Endothelial cell of umbilical vein (primary cell): ENCODE measurements around the gene CHST8. TPM values are rescaled to one million over a fixed set of nuclear protein-coding genes. Genes with fewer than 3 reads are reported as not detected.

Source experiments
- BruUV-seq: library from RNA; stranded (reverse); fragments of 400-500 nt; replicated peaks from 2 replicates; lab custom pipeline; 2021; lab: Mats Ljungman, UMichigan
- CTCF ChIA-PET: fragments of 300-600, 350-600 bp; sonication (Branson Sonifier 250); formaldehyde crosslinking; loops from one replicate; lab custom pipeline; 2021; ENCODE audit warnings: antibody characterized with exemption, inconsistent platforms; lab: Charles Lee
- POLR2A ChIA-PET: fragments of 300-600, 350-600 bp; sonication (Branson Sonifier 250); formaldehyde crosslinking; loops from one replicate; lab custom pipeline; 2021; ENCODE audit warnings: antibody characterized with exemption, inconsistent platforms; lab: Charles Lee
- DNase-seq: peaks from one replicate; pipeline ENCODE4 v3.0.0-alpha.2; 2011; ENCODE audit warnings: low read depth, low spot score
- FAIRE-seq: peaks from 2 replicates; lab custom pipeline; 2011; peaks lifted over from hg19 to GRCh38; lab: Jason Lieb, UNC
- H2AFZ ChIP-seq: 2 replicates; pipeline ENCODE4 v1.6.0; 2012; ENCODE audit warnings: low read depth, low read length, control low read depth, inconsistent platforms
- H3K27ac ChIP-seq: 2 replicates; pipeline ENCODE4 v1.5.1; 2011; ENCODE audit warnings: low read depth, mild to moderate bottlenecking, control low read depth, low read length, moderate library complexity; ENCODE audit not compliant: insufficient read depth
- H3K27me3 ChIP-seq, 2 experiments: 2 replicates each; pipeline versions ENCODE4 v1.6.0 to v1.6.1; 2011; ENCODE audit warnings: low read length in 2 of 2, mixed read lengths in 1 of 2; ENCODE audit not compliant: control insufficient read depth in 2 of 2, insufficient read depth in 2 of 2
- H3K36me3 ChIP-seq, 2 experiments: 2 replicates in 1 of 2; 3 replicates in 1 of 2; pipeline ENCODE4 v1.5.1; 2011; ENCODE audit warnings: low read length in 2 of 2, mild to moderate bottlenecking in 1 of 2, moderate library complexity in 1 of 2; ENCODE audit not compliant: control insufficient read depth in 2 of 2, insufficient read depth in 2 of 2; ENCODE audit errors: extremely low read depth in 1 of 2
- H3K4me1 ChIP-seq: 3 replicates; pipeline ENCODE4 v1.5.1; 2011; ENCODE audit warnings: mild to moderate bottlenecking, low read length; ENCODE audit not compliant: control insufficient read depth, insufficient read depth; ENCODE audit errors: extremely low read depth
- H3K4me2 ChIP-seq: 2 replicates; pipeline ENCODE4 v1.6.1; 2011; ENCODE audit warnings: low read length, control low read depth, mixed read lengths; ENCODE audit not compliant: insufficient read depth
- H3K4me3 ChIP-seq, 3 experiments: fragments of 200-600 bp in 1 of 3; sonication (generic), shearing (Covaris generic) in 1 of 3; replicated peaks in 1 of 3; 2 replicates each; pipeline ENCODE4 v1.5.1; 2011 to 2016; ENCODE audit warnings: control low read depth in 3 of 3, low read length in 3 of 3, mild to moderate bottlenecking in 2 of 3, inconsistent platforms in 1 of 3, low read depth in 1 of 3, moderate library complexity in 1 of 3; ENCODE audit not compliant: insufficient read depth in 1 of 3
- H3K79me2 ChIP-seq: 2 replicates; pipeline ENCODE4 v1.6.0; 2012; ENCODE audit warnings: low read length, inconsistent platforms; ENCODE audit not compliant: control insufficient read depth, insufficient read depth
- H3K9ac ChIP-seq: replicated peaks from 2 replicates; pipeline ENCODE3; 2011; ENCODE audit warnings: low read length, control low read depth; ENCODE audit not compliant: insufficient read depth; ENCODE audit errors: extremely low read depth
- H3K9me1 ChIP-seq: replicated peaks from 3 replicates; pipeline ENCODE4 v1.6.0; 2011; ENCODE audit warnings: mild to moderate bottlenecking, low read length; ENCODE audit not compliant: control insufficient read depth, insufficient read depth; ENCODE audit errors: extremely low read depth
- H3K9me3 ChIP-seq: replicated peaks from 2 replicates; pipeline ENCODE4 v1.5.1; 2012; ENCODE audit warnings: low read length, inconsistent platforms; ENCODE audit not compliant: control insufficient read depth, insufficient read depth
- H4K20me1 ChIP-seq: replicated peaks from 2 replicates; pipeline ENCODE3; 2011; ENCODE audit warnings: mild to moderate bottlenecking, low read length; ENCODE audit not compliant: control insufficient read depth, insufficient read depth; ENCODE audit errors: extremely low read depth
- CTCF ChIP-seq, 2 donors: IDR thresholded peaks; 1 replicate in 1 of 2; 2 replicates in 1 of 2; pipeline ENCODE4 v1.5.1; 2011; ENCODE audit warnings: low read length in 2 of 2, mild to moderate bottlenecking in 2 of 2, moderate library complexity in 2 of 2, control low read depth in 1 of 2, inconsistent platforms in 1 of 2, low read depth in 1 of 2; ENCODE audit not compliant: insufficient read depth in 1 of 2; ENCODE audit errors: extremely low read depth in 1 of 2
- EZH2 ChIP-seq: IDR thresholded peaks from 2 replicates; pipeline ENCODE4 v1.6.1; 2012; ENCODE audit warnings: borderline replicate concordance, low read depth, mild to moderate bottlenecking, moderate library complexity, low read length, inconsistent platforms; ENCODE audit not compliant: severe bottlenecking
- FOS ChIP-seq: IDR thresholded peaks from 2 replicates; pipeline ENCODE4 v1.6.1; 2011; ENCODE audit warnings: mild to moderate bottlenecking, low read length, moderate library complexity, borderline replicate concordance; ENCODE audit not compliant: insufficient read depth
- GATA2 ChIP-seq: IDR thresholded peaks from 2 replicates; pipeline ENCODE4 v1.7.0; 2011; ENCODE audit warnings: low read depth, mild to moderate bottlenecking, moderate library complexity, mixed read lengths, low read length; ENCODE audit not compliant: insufficient read length, insufficient read depth
- JUN ChIP-seq: IDR thresholded peaks from 2 replicates; pipeline ENCODE4 v1.6.1; 2011; ENCODE audit warnings: borderline replicate concordance, low read depth; ENCODE audit not compliant: insufficient read length, insufficient read depth
- MYC ChIP-seq: IDR thresholded peaks from one replicate; pipeline ENCODE4 v1.6.1; 2011; ENCODE audit warnings: mild to moderate bottlenecking, low read depth, low read length
- POLR2A ChIP-seq: IDR thresholded peaks from 2 replicates; pipeline ENCODE4 v1.6.1; 2012; ENCODE audit warnings: low read depth, mild to moderate bottlenecking, control low read depth, low read length
- POLR2AphosphoS5 ChIP-seq: IDR thresholded peaks from 2 replicates; pipeline ENCODE4 v1.6.1; 2012; ENCODE audit warnings: low read depth, mild to moderate bottlenecking, control low read depth, low read length, moderate library complexity; ENCODE audit not compliant: insufficient read depth
- dilution Hi-C: fragments of 300-500 bp; cut with MboI; formaldehyde crosslinking; loops from one replicate; pipeline ENCODE4 v1.15.0; 2019; ENCODE audit warnings: low sequenced_read_pairs; ENCODE audit not compliant: extremely low pct_ligation_motif_present
- intact Hi-C: fragments of 100-400 bp; cut with micrococcal nuclease; formaldehyde crosslinking; loops from one replicate; pipeline ENCODE4 v1.10.0; 2022
- polyA plus RNA-seq, 4 experiments: library from polyadenylated mRNA; depleted of rRNA in 3 of 4; stranded (reverse) in 3 of 4; unstranded in 1 of 4; fragments of >200 nt; gene quantifications; 2 replicates each; pipeline versions ENCODE4 v1.2.1 to v1.2.3, GENCODE V29; 2011 to 2012; ENCODE audit warnings: missing spikeins in 1 of 4
- total RNA-seq: library from RNA; stranded (reverse); gene quantifications from 2 replicates; pipeline ENCODE4 v1.2.3, GENCODE V29; 2021
- TF ChIP-seq, protein P1 (sequence below): IDR thresholded peaks from 2 replicates; pipeline ENCODE4 v1.6.1; 2011; ENCODE audit not compliant: insufficient read depth, insufficient read length

Gene CHST8
- total and polyA plus RNA-seq, 2 donors (not counting 3 experiments of a cell fraction or from before 2014, with no cell fraction given), result not detected

DNA sequence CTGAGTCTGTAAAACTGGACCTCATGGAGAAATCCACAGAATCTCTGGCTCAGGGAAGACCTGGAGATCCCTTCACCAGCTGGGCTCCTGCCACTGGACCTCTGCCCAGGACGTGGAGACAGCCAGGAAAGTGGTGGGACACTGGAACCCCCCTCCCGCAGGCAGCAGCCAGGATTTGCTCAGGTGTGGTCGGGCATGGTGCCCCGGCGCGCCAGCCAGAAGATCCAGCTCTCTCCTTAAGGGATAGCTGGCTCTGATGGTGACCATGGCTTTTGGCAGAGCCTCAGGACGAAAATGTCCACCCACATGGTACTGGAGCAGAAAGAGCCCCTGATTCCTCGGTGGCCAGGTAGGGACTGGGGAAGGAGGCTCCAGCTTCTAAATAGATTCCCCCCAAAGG lies 148.4 kb downstream of the CHST8 start:
- Histone ChIP-seq H3K27me3 (no peaks in the 10 kb centered on the region), H3K4me1 (no peaks in the 10 kb centered on the region), H3K79me2 (no peaks in the 10 kb centered on the region), H3K4me3 (no peak overlapping the region), H3K9me1 (no peaks in the 10 kb centered on the region), H3K36me3 (no peaks in the 10 kb centered on the region), H3K9me3 (no peaks in the 10 kb centered on the region), H2AFZ (no peak overlapping the region), H3K27ac (no peak overlapping the region), H4K20me1 (no peaks in the 10 kb centered on the region), H3K4me2 (no peak overlapping the region), H3K9ac (no peak overlapping the region)
- no peak for DNase-seq
- POLR2A ChIA-PET, result interaction anchor here (0.6 kb wide), 1 partner anchor 16 kb away, joined by 6 read pairs; no protein-coding TSS in a partner anchor
- BruUV-seq, result no TSS peak
- dilution Hi-C loops, result no loop called here
- CTCF ChIA-PET, result interaction anchor here (1.2 to 8.7 kb wide), 8 partner anchors 8 to 534 kb away, joined by 3 to 284 read pairs (median 27); no protein-coding TSS in a partner anchor
- FAIRE-seq, result no peak
- intact Hi-C loops, result loop anchor here (2.0 kb wide), 1 partner anchor 527 kb away; no protein-coding TSS in a partner anchor
- TF ChIP-seq, protein P1, sequence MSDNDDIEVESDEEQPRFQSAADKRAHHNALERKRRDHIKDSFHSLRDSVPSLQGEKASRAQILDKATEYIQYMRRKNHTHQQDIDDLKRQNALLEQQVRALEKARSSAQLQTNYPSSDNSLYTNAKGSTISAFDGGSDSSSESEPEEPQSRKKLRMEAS, result no peak
- no peak for TF ChIP-seq POLR2A
- TF ChIP-seq JUN, result no peak
- TF ChIP-seq CTCF (IDR thresholded peaks at IDR 0.05; ENCODE audit: extremely low read depth in 1 of 2, insufficient read depth in 1 of 2, low read depth in 1 of 2, low read length in 2 of 2), result no peak
- TF ChIP-seq POLR2AphosphoS5, result no peak
- TF ChIP-seq EZH2, result no peak
- TF ChIP-seq MYC, result no peak
- no peak for TF ChIP-seq GATA2
- TF ChIP-seq FOS, result no peak
